ENCODE data around the gene TFR2. TPM values are rescaled to one million over a fixed set of nuclear protein-coding genes. Genes with fewer than 3 reads are reported as not detected.

Gene TFR2
- total RNA-seq, 4 donors from 2014 or later, result 0.38 to 1.1 (median 0.84) TPM

GRCh38 chr7:100574362-100575205 is 66.8 kb downstream of the TFR2 start:
- H3K4me3 ChIP-seq, result no peak overlapping the region
- DNase-seq, result no peak
- H3K36me3 ChIP-seq, result peaks cover 40 to 65% (median 44%) of the 10 kb centered on the region in 3 donors
- intact Hi-C loops (cut with DNase I), result no loop called here
- 91 to 95% methylated on average over 29 to 31 of the region's 44 CpGs for WGBS, 2 donors
- peaks cover 8 to 20% (median 14%) of the 10 kb centered on the region in 3 donors for H3K4me1 ChIP-seq
- H3K9me3 ChIP-seq, result no peaks in the 10 kb centered on the region
- peaks cover 0 to 17% (median 0%) of the 10 kb centered on the region in 4 donors for H3K27me3 ChIP-seq
- TF ChIP-seq POLR2A (IDR thresholded peaks at IDR 0.05) (no peak), CTCF (IDR thresholded peaks at IDR 0.05) (no peak)
- H3K27ac ChIP-seq, result no peak overlapping the region

GRCh38 chr7:100573691-100574361 is 67.5 kb downstream of the TFR2 start, which contains the start of gene SAP25:
Gene SAP25 (minus strand): TSS chr7:100573900. CDS start chr7:100573742, 158 bp downstream.
- Histone ChIP-seq H3K4me3 (no peak within 1 kb of the TSS), H3K27ac (no peak within 1 kb of the TSS), H3K36me3 (peaks cover 40 to 58% (median 40%) of the 10 kb centered on the region in 3 donors), H3K27me3 (peaks cover 0 to 17% (median 0%) of the 10 kb centered on the region in 4 donors), H3K4me1 (peaks cover 12 to 28% (median 19%) of the 10 kb centered on the region in 3 donors), H3K9me3 (no peaks in the 10 kb centered on the region)
- no CpG with 5 or more reads among the region's 70 CpGs for whole genome bisulfite sequencing, 2 donors
- intact Hi-C loops (cut with DNase I), result no loop called here
- TF ChIP-seq CTCF (IDR thresholded peaks at IDR 0.05), result no peak
- no peak for TF ChIP-seq POLR2A (IDR thresholded peaks at IDR 0.05)
- DNase-seq, result no peak

GRCh38 chr7:100572949-100573675 is 68.2 kb downstream of the TFR2 start:
- intact Hi-C loops (cut with DNase I), result no loop called here
- H3K36me3 ChIP-seq, result peaks cover 33 to 51% (median 35%) of the 10 kb centered on the region in 3 donors
- no peak overlapping the region for H3K27ac ChIP-seq
- H3K4me1 ChIP-seq, result peaks cover 12 to 35% (median 19%) of the 10 kb centered on the region in 3 donors
- H3K4me3 ChIP-seq, result no peak overlapping the region
- DNase-seq, result no peak
- H3K27me3 ChIP-seq, result peaks cover 0 to 17% (median 0%) of the 10 kb centered on the region in 4 donors
- no peak for TF ChIP-seq POLR2A (IDR thresholded peaks at IDR 0.05)
- no peak for TF ChIP-seq CTCF (IDR thresholded peaks at IDR 0.05)
- 90 to 100% methylated on average over 1 to 2 of the region's 30 CpGs for WGBS, 2 donors
- no peaks in the 10 kb centered on the region for H3K9me3 ChIP-seq

GRCh38 chr7:100572281-100572948 is 68.9 kb downstream of the TFR2 start:
- no peak for DNase-seq
- Histone ChIP-seq H3K27me3 (peaks cover 0 to 17% (median 0%) of the 10 kb centered on the region in 4 donors), H3K9me3 (no peaks in the 10 kb centered on the region), H3K4me1 (peaks cover 12 to 42% (median 19%) of the 10 kb centered on the region in 3 donors), H3K4me3 (no peak overlapping the region), H3K36me3 (peaks cover 26 to 44% (median 29%) of the 10 kb centered on the region in 3 donors), H3K27ac (no peak overlapping the region)
- 83 to 93% methylated on average over 6 to 11 of the region's 20 CpGs for WGBS, 2 donors
- no peak for TF ChIP-seq POLR2A (IDR thresholded peaks at IDR 0.05)
- no peak for TF ChIP-seq CTCF (IDR thresholded peaks at IDR 0.05)
- intact Hi-C loops (cut with DNase I), result no loop called here

Data from esophagus squamous epithelium (tissue), 5 donors.